SK-N-SH treated with all-trans-retinoic acid at 6 μM for 48 hours (cell line): ENCODE data around the gene ALS2.

Experiments
- ATAC-seq: fragments of 200-7000 bp; cut with Tn5 transposase; 3 replicates; pipeline ENCODE4 v1.9.1; 2020; ENCODE audit warnings: mild to moderate bottlenecking, moderate library complexity
- ARNTL ChIP-seq: fragments of 450-650 bp; formaldehyde crosslinking; IDR thresholded peaks from 2 replicates; pipeline ENCODE4 v1.5.0; 2020; ENCODE audit warnings: low read depth, mild to moderate bottlenecking, moderate library complexity, borderline replicate concordance
- BACH2 ChIP-seq: fragments of 250-450 bp; sonication (Bioruptor Pico); IDR thresholded peaks from 2 replicates; pipeline ENCODE4 v1.9.0; 2021; ENCODE audit warnings: mild to moderate bottlenecking, borderline replicate concordance
- CREB5 ChIP-seq: fragments of 250-450 bp; sonication (Bioruptor Pico); IDR thresholded peaks from 2 replicates; pipeline ENCODE4 v1.5.1; 2020; ENCODE audit warnings: low read depth, mild to moderate bottlenecking, moderate library complexity
- CSDC2 ChIP-seq: fragments of 250-450 bp; sonication (Bioruptor Pico); IDR thresholded peaks from 2 replicates; pipeline ENCODE4 v1.5.0; 2020; ENCODE audit warnings: mild to moderate bottlenecking, moderate library complexity
- CSRNP3 ChIP-seq: fragments of 250-450 bp; sonication (Bioruptor Pico); IDR thresholded peaks from 2 replicates; pipeline ENCODE4 v1.5.1; 2021; ENCODE audit warnings: mild to moderate bottlenecking, moderate library complexity
- ESRRG ChIP-seq: fragments of 250-450 bp; sonication (Bioruptor Pico); IDR thresholded peaks from 2 replicates; pipeline ENCODE4 v1.6.1; 2021; ENCODE audit warnings: mild to moderate bottlenecking
- GLIS3 ChIP-seq: fragments of 250-450 bp; sonication (Bioruptor Pico); IDR thresholded peaks from 2 replicates; pipeline ENCODE4 v1.5.0; 2020; ENCODE audit warnings: mild to moderate bottlenecking, moderate library complexity
- ISL1 ChIP-seq: fragments of 250-450 bp; sonication (Bioruptor Pico); IDR thresholded peaks from 2 replicates; pipeline ENCODE4 v2.1.2; 2022; ENCODE audit warnings: mild to moderate bottlenecking, moderate library complexity
- OSR1 ChIP-seq: fragments of 250-450 bp; sonication (Bioruptor Pico); IDR thresholded peaks from 2 replicates; pipeline ENCODE4 v1.8.0; 2022; ENCODE audit warnings: moderate library complexity, mild to moderate bottlenecking, inconsistent platforms
- PATZ1 ChIP-seq: fragments of 250-450 bp; sonication (Bioruptor Pico); IDR thresholded peaks from 2 replicates; pipeline ENCODE4 v1.8.0; 2020; ENCODE audit warnings: mild to moderate bottlenecking, moderate library complexity, borderline replicate concordance
- POU6F1 ChIP-seq: fragments of 250-450 bp; sonication (Bioruptor Pico); IDR thresholded peaks from 2 replicates; pipeline ENCODE4 v1.8.0; 2021; ENCODE audit warnings: low read depth, mild to moderate bottlenecking, moderate library complexity, borderline replicate concordance
- RARB ChIP-seq: fragments of 250-450 bp; sonication (Bioruptor Pico); IDR thresholded peaks from 2 replicates; pipeline ENCODE4 v1.8.0; 2021; ENCODE audit warnings: mild to moderate bottlenecking, moderate library complexity
- SNAI2 ChIP-seq: fragments of 250-450 bp; sonication (Bioruptor Pico); IDR thresholded peaks from 2 replicates; pipeline ENCODE4 v1.5.0; 2020; ENCODE audit warnings: mild to moderate bottlenecking, moderate library complexity
- TCF4 ChIP-seq: fragments of 250-450 bp; sonication (Bioruptor Pico); IDR thresholded peaks from 2 replicates; pipeline ENCODE4 v1.8.0; 2021; ENCODE audit warnings: mild to moderate bottlenecking, moderate library complexity, borderline replicate concordance
- TOX ChIP-seq: fragments of 250-450 bp; sonication (Bioruptor Pico); IDR thresholded peaks from 2 replicates; pipeline ENCODE4 v1.8.0; 2021; ENCODE audit warnings: mild to moderate bottlenecking, moderate library complexity, borderline replicate concordance
- TSHZ2 ChIP-seq: fragments of 250-450 bp; sonication (Bioruptor Pico); IDR thresholded peaks from 2 replicates; pipeline ENCODE4 v1.5.0; 2020; ENCODE audit warnings: mild to moderate bottlenecking, moderate library complexity
- ZC3H10 ChIP-seq: fragments of 250-450 bp; sonication (Bioruptor Pico); IDR thresholded peaks from 2 replicates; pipeline ENCODE4 v1.5.1; 2021; ENCODE audit warnings: mild to moderate bottlenecking, moderate library complexity
- ZFP3 ChIP-seq: fragments of 250-450 bp; sonication (Bioruptor Pico); IDR thresholded peaks from 2 replicates; pipeline ENCODE4 v1.5.0; 2020; ENCODE audit warnings: mild to moderate bottlenecking, moderate library complexity
- ZFP30 ChIP-seq: fragments of 450-650 bp; formaldehyde crosslinking; IDR thresholded peaks from 2 replicates; pipeline ENCODE4 v1.5.0; 2022; ENCODE audit warnings: mild to moderate bottlenecking, moderate library complexity
- ZNF565 ChIP-seq: fragments of 450-650 bp; formaldehyde crosslinking; conservative IDR thresholded peaks from 2 replicates; pipeline ENCODE4 v1.5.0; 2020; ENCODE audit warnings: low read depth, mild to moderate bottlenecking, moderate library complexity
- ZNF70 ChIP-seq: fragments of 450-650 bp; formaldehyde crosslinking; IDR thresholded peaks from 2 replicates; pipeline ENCODE4 v1.5.0; 2020; ENCODE audit warnings: mild to moderate bottlenecking, moderate library complexity
- ZNF8 ChIP-seq: fragments of 450-650 bp; formaldehyde crosslinking; IDR thresholded peaks from 2 replicates; pipeline ENCODE4 v1.5.0; 2020; ENCODE audit warnings: mild to moderate bottlenecking, moderate library complexity

Gene ALS2

GRCh38 chr2:201751566-201751965 is 29.2 kb downstream of the ALS2 start:
- no peak for ATAC-seq
- no peak for TF ChIP-seq PATZ1 (CRISPR knock-in tag)
- TF ChIP-seq CSDC2 (CRISPR knock-in tag) = no peak
- no peak for TF ChIP-seq ISL1 (CRISPR knock-in tag)
- TF ChIP-seq ARNTL (CRISPR knock-in tag) = no peak
- no peak for TF ChIP-seq SNAI2 (CRISPR knock-in tag)
- TF ChIP-seq OSR1 (CRISPR knock-in tag) = no peak
- TF ChIP-seq RARB (CRISPR knock-in tag) = no peak
- TF ChIP-seq ZFP30 = no peak
- TF ChIP-seq ZNF8 (CRISPR knock-in tag) = no peak
- TF ChIP-seq GLIS3 = no peak
- TF ChIP-seq ZFP3 (CRISPR knock-in tag) = no peak
- TF ChIP-seq POU6F1 (CRISPR knock-in tag) = no peak
- TF ChIP-seq ESRRG = no peak
- TF ChIP-seq TSHZ2 = no peak
- no peak for TF ChIP-seq BACH2 (CRISPR knock-in tag)
- no peak for TF ChIP-seq CREB5
- TF ChIP-seq ZNF565 = no peak
- TF ChIP-seq ZC3H10 = no peak
- no peak for TF ChIP-seq ZNF70 (CRISPR knock-in tag)
- TF ChIP-seq TOX (CRISPR knock-in tag) = no peak

- ATAC-seq = no peak
- TF ChIP-seq ZFP30 = no peak
- no peak for TF ChIP-seq ARNTL (CRISPR knock-in tag)
- no peak for TF ChIP-seq ZNF70 (CRISPR knock-in tag)
- no peak for TF ChIP-seq ZC3H10
- TF ChIP-seq CREB5 = no peak
- no peak for TF ChIP-seq ESRRG
- TF ChIP-seq CSRNP3 (CRISPR knock-in tag) = no peak
- TF ChIP-seq TOX (CRISPR knock-in tag) = no peak
- no peak for TF ChIP-seq POU6F1 (CRISPR knock-in tag)
- TF ChIP-seq GLIS3 = no peak
- no peak for TF ChIP-seq PATZ1 (CRISPR knock-in tag)
- TF ChIP-seq TSHZ2 = no peak
- TF ChIP-seq TCF4 = no peak
- no peak for TF ChIP-seq ZNF8 (CRISPR knock-in tag)
- TF ChIP-seq RARB (CRISPR knock-in tag) = no peak
- TF ChIP-seq SNAI2 (CRISPR knock-in tag) = no peak
- TF ChIP-seq BACH2 (CRISPR knock-in tag) = no peak
Measured at GRCh38 chr2:201746551-201746950, 34.2 kb downstream of the ALS2 start.
